Raji (cell line): ENCODE data around the gene C16orf74.

Experiments
- POLR2A ChIP-seq: IDR thresholded peaks from 2 replicates; pipeline ENCODE4 v1.6.1; 2011; ENCODE audit warnings: low read depth, low read length, control low read depth; ENCODE audit not compliant: insufficient read depth

Gene C16orf74

DNA sequence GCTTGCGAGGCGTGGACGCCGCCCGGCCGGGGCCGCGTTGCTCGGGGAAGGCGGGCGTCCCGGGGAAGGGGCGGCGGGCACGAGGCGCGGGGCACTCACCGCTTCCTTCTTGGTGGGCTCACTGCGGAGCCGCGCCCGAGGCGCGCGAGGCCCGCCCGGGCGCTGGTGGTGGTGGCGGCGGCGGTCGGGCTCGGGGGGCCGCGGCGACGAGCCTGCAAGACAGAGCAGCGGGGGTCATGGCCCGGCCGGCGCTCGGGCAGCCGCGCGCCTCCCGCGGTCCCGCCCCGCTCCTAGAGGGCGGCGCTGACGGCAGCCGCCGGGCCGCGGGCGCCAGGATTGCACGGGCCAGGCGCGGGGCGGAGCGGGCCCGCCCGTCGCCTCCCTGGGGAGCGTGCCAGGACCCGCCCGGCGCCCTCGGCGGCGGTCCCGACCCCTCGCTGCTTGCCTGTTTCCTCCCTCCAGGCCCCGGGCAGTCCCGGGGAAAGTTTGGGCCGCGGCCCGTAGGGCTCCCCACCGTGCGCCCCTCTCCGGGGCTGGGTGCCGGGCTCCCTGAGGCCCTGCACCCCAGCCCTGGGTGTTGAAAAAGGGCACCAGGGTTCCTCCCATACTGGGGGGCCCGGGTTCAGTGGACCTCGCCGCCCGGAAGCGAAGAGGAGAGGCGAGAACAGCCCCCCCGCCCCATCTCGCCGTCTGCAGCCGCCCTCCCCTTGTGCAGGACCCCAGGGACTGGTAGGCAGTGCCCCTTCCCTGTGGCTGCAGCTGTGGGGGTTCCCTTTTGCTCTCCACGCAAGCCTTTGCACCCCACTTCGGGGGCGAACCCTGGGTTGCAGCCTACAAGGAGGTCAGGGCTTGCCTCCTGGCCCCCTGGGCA, at the start of gene C16orf74:
Gene C16orf74 (minus strand): TSS at position 270 of the 871 bp plus-strand sequence. CDS start 15,879 bp downstream, outside the sequence.
- no peak for TF ChIP-seq POLR2A

DNA sequence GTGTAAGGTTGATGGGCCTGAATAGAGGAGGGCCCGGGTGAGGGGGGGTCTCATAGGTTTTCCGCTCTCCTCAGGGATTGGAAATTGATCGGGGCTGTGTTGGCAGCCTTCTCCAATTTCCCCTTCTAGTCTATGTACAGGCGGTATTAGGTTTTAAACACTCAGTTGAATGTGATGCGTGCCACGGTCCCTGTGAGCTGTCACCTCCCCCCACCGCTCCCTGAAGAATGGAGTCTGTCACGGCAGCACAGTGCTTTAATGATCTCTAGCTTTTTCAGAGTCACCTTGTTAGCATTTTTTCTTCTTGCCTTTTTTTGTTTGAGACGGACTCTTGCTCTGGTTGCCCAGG, 49.4 kb upstream of the C16orf74 start:
- TF ChIP-seq POLR2A, result no peak

DNA sequence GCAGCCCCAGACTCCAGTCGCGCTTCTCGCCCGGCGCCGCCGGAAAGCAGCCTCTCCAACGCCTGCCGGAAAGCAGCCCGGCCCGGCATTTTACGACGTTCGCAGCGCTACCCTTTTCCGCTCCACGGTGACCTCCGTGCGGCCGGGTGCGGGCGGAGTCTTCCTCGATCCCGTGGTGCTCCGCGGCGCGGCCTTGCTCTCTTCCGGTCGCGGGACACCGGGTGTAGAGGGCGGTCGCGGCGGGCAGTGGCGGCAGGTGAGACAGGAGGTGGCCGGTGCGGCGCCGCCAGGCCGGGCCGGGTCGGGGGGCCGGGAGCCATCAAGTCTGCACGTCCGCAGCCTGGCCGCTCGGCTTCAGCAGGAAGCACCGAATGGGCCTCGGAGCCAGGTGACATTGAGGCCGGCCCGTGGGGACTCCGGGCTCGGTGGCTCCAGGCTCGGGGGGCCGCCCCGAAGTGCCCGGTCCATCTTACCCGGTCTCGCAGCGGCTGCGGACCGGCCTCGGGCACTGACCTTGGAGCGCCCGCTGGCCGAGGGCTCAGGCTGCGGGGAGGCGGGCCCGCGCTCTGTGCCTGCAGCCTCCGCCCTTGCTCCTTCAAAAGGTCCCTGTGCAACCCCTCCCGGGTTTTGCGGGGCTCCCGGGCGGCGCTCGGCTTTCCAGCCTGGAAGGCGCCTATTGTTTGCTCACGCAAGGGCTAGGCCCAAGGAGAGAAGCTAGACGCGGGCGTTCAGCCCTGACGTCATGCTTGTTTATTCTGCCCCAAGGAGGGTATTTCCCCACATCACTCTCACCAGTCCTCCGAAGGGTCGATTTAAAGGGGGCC, 48.8 kb upstream of the C16orf74 start, which contains the start of the genes COX4I1 and EMC8:
Gene COX4I1 (plus strand): TSS at position 199 of the 824 bp plus-strand sequence. CDS start 1,511 bp downstream, outside the sequence.
Gene EMC8 (minus strand): TSS at position 48 of the 824 bp plus-strand sequence. CDS start 249 bp downstream, outside the sequence.
- peak; percentile 84; the same call in 1 of the 2 replicates for TF ChIP-seq POLR2A

DNA sequence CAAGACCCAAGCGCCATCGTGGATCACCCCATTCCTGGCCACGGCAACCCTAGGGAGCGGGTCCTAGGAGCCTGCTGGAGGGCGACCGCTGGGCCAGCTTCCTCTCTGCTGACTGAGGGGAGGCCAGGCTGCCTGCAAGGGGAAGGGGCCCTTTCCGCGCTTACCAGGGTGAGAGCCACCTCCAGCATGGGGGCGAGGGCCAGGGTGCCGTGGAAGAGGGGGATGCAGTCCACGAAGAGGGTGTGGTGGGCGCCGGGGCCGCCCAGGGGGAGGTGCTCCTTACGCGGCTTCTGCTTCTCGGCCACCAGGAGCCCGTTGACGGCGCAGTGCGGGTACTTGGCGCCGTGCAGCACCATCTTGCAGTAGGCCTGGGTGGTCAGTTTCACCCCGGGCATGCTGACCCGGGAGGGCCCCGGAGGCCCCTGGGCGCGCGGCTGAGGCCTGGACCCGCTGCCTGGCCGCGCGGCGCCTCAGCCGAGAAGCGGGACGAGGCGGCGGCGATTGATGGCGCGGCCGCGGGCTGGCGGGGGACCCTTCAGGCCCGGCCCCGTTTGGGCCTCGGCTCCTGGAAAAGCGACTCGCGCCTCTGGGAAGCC, 48.1 kb upstream of the C16orf74 start:
- TF ChIP-seq POLR2A, result no peak

DNA sequence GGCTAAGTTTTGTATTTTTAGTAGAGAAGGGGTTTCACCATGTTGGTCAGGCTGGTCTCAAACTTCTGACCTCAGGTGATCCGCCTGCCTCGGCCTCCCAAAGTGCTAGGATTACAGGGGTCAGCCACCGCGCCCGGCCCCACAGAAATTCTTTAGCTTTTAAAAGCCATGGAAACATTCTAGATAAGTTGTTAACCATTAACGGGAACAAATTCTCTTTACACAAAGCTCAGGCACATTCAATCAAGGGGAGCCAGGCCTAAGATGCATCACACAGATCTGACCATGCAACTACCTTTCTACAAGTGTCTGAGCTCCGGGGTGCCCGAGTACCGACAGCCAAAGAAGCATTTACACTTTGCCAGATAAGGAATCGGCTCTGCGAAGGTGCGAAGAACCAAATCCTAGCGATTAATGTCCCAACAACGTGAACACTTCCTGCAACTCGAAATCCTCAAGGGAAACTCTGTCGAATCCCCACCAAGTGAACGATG, 47.4 kb upstream of the C16orf74 start:
- TF ChIP-seq POLR2A, result no peak

DNA sequence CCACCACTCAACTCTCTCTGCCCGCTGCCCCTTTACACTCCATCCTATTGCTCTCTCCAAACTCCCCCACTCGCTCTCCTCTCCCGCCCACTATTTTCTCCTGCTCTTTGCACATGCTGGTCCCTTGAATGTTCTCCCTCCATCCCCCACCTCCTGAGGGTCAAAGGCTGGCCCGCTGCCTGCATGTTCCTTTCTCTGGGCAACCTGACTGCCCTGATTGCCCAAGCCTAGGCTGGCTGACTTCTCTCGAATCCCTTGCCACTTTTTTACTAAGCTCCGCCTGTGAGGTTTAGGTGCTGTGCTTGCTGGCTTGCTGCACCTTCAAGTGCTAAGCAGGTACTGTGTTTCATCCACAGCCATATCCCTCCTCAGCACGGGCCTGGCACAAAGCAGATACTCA, 45.7 kb upstream of the C16orf74 start:
- no peak for TF ChIP-seq POLR2A

DNA sequence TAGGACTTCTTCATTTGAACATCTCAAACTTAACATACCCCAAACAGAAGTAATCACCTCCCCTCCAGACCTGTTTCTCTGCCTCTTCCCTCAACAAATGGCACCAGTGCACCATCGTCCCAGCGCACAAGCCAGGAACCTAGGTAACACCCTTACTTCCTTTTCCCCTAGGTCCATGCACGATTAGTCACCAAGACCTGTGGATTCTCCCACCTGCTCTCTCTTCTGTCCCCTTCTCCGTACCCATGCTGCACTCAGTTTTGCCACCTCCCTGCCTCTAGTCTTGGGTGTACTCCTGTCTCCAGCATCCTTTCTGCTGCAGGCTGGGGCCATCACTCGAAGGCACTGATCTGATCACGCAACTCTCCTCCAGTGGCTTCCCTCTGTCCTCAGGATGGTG, 45.3 kb upstream of the C16orf74 start:
- no peak for TF ChIP-seq POLR2A

DNA sequence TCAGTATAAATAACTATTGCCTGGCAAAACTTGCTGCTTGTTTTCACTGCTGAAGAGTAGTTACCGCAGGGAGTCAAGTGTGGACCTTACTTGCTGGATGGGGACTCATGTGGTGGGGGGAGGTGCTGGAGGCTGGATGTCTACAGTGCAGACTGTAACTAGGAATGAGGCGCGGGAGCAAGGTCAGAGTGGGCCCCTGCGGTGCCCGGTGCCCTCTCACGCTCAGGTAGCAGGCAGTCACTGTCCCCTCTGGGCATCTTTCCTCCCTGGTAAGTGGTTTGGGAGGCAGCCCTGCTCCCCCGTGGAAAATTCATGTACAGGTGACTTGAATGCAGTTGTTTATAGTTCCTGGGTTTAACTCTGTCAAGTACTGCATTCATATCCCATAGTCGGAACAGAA, 43.8 kb upstream of the C16orf74 start:
- TF ChIP-seq POLR2A, result no peak

DNA sequence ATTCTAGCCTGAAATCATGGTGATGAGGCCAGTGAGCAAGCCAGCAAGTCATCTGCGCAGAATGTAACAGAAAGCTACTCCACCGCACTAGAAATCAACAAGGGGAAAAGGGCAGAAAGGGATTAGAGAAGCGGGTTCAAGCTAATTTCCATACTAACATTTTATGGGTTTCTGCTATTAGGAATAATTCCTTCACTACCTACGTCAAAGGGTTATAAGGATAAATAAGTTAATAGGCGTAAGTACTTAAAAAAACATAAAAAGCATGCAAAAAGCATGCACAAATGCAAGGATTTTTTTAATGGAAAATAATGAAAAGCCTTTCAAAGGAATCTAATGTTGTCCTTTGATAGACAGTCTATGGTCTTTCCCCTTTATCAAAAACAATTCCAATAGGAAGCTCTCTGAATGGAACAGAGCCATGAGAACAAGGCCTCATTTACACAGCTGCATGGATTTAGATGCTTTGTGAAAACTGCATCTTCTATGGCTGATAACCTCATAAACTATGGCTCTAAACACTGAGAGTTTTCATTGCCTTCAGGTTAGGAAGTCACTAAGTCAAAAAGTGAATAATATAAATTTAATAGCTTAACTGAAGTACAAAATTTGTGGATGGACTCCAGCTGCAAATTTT, 42.9 kb upstream of the C16orf74 start:
- no peak for TF ChIP-seq POLR2A

DNA sequence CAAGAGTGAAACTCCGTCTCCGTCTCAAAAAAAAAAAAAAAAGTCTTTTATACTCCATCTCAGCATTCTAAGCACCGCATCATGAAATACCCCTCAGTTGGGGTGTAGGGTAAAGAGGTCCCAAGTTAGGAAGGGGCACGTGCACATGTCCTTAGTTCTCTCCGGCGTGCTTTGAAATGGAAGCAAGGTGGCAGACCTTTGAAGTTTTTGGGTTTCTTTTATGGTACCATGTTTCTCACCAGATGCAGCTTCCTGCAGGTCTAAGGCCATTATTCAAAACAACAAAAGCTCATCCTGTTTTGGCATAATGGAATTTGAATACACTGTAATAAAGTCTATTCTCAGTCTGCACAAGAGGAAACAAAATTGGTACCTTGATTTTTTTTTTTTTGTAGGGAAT, 38.9 kb upstream of the C16orf74 start:
- TF ChIP-seq POLR2A, result no peak

DNA sequence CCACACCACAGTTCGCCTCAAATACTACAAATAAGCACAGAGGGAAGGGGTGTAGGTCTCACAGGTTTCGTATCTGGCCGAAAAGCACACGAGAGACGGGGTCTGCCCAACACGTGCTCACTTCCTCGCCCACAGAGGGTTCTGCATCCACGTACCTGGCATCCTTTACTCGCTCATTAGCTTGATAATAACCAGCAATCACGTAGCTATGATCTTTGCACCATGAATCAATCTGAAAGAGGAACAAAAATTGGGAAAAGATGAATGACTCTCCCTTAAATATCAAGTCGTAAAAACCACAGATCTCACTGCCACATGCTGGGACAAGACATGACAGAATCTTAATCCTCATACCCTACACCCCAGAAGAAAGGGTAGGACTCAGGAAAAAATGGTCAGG, 37.9 kb upstream of the C16orf74 start:
- no peak for TF ChIP-seq POLR2A

DNA sequence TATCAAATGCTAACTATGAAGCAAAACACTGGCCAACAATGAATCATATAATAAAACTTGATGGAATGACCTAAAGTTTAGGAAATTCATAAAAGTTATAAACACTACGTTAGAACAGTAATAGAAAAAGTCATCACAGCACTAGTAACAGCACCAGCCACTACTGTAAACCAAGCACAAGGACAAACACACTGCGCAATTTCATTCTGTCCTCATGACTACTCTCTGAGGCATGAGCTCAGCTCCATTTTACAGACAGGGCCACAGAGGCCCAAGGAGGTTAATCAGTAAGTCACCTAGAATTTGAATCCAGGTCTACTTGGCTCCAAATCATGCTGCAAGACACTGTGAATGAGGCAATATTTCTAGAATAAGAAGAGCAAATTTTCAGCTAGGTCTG, 35.0 kb upstream of the C16orf74 start:
- no peak for TF ChIP-seq POLR2A

DNA sequence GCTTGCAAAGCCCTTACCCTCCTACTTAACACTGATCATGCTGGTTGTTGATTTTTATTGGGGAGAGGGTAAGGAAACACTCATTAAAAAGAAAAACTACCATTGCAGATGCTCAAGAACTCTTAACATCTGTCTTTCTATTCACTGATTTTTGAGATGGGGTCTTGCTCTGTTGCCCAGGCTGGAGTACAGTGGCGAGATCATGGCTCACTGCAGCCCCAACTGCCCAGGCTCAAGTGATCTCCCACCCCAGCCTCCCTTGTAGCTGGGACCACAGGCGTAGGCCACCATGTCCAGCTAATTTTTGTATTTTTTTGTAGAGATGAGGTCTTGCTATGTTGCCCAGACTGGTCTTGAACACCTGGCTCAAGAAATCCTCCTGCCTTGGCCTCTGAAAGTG, 33.9 kb upstream of the C16orf74 start:
- TF ChIP-seq POLR2A, result no peak

DNA sequence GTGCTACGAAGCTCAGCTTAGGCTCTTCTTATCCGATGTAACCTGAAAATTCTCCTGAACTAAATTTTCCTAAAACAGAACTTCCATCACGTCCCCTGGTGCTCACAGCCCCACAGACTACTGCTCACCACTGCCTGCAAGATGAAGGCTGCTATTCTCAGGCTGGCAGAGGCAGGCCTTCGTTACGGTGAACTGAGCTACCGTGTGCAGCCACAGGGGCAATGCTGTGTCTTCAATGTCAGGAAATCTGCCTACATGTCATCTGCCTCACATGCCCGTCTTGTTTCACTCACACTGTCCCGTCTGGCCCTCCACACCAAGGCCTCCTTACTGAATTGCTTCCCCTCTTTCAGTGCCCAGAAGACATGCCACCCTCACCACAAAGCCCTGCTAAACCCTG, 32.5 kb upstream of the C16orf74 start:
- TF ChIP-seq POLR2A, result no peak

DNA sequence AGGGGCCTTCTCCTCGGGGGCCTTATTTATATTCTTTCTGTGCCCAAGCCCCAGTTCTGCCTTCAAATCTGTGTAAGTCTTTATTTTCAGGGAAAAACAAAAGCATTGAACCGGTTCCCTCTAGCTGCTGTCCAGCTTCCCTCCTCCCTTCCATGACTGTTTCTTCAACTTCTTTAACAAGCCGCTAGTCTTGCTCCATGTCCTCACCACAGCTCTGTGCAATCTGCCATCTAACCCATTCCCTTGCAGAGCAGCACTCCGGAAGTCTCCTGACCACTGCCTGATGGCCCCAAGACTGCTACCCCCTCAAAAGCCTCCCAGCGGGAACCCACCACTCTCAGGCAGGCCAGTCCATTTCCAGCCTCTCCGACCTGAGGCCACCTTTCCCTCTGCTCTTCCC, 31.6 kb upstream of the C16orf74 start:
- TF ChIP-seq POLR2A, result no peak
